AG08395 (cell line): ENCODE measurements around the gene NKRF.
A peak's percentile ranks its signal among the peaks of the same experiment; 100 is the strongest.
"Not testable (repeated sequence)": the region's sequence is repeated elsewhere in the genome, so short reads cannot be mapped to it uniquely, and the experiment has no call there.

Experiments used
- DNase-seq: peaks from one replicate; pipeline ENCODE4 v3.0.0; 2012; ENCODE audit warnings: mixed read lengths, low spot score

The NKRF gene

DNA sequence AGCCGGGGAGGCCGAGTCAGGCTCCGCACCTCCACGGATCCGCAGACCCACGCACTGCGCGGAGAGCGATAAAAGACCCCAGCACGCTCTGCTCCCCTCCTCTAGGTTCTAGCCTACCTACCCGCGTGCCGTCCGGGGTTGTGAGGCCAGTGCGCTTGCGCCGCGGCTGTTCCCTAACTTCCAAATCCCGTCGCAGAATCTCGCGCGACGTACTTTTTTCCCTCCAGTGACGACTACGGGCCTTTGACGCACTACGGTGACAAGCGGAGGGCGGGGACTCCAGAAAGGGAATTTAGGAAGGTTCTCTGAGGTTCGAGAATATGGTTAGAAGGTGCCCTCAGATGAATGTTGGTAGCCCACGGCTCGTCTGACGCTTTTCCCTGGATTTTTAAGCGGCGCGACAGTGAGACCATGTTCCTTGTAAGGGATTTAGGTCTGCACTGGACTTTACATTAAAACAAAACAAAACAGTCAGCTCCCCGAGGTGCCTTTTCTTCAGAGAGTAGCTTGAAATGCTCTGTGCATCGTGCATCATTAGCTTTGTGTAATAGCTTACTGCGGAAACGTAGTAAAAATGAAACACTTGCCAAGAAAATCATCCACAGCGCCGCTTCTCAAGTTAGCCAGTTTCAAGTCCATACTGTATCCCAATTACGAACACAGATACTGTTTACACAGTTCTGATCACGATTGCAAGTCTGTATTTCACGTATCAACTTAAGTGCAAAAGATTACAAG is at the start of gene NKRF:
NKRF (minus strand) TSS at position 145 of the 738 bp plus-strand sequence.
- DNase-seq = peak; percentile 85

GRCh38 chrX:119655125-119655524 is 48.9 kb upstream of the NKRF start:
- DNase-seq = peak; percentile 63

DNA sequence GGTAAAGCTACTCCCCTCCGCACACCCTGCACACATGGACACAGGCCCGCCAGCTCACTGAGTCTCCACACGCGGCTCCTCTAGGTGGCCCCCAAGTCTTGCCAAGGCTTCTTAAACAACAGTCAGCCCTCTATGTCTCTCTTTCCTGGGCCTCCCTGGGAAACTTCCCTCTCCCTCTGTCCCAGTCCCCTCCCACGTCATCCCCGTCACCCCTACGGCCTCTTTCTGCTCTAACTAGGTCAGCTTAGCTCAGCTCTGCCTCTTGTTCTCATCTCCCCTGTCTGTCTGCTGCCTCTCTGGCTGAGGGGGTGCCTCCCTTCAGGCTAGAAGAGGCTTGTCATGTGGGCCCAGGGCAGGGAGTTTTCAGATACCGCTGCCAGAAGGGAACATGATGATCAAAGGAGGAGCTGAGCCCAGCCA is 47.9 kb upstream of the NKRF start:
- DNase-seq = no peak

GRCh38 chrX:119648421-119648775 is 42.2 kb upstream of the NKRF start:
- no peak for DNase-seq

- DNase-seq = no peak
Measured at GRCh38 chrX:119647552-119648420, 41.6 kb upstream of the NKRF start.

GRCh38 chrX:119647089-119647488 is 40.9 kb upstream of the NKRF start:
- DNase-seq = no peak

- DNase-seq = no peak
Measured at GRCh38 chrX:119646515-119646914, 40.3 kb upstream of the NKRF start.

DNA sequence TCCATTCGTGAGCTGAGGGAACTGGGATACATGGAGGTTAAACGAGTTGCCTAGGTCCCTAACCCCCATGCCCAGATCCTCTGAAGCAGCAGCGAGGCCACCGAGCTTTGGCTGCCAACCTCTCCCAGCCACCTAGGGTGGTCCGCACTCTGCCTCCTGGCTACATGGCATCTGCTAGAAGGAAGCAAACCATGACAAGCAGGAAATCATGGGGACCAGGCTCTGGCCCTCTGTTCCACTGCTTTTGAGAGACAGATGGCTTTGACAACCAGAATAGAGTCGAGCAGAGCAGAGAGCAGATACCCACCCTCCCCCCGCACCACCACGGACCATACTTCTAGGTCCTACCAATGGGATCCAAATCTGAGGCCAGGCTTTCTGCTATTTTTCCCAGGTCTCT is 37.5 kb upstream of the NKRF start:
- DNase-seq = no peak

GRCh38 chrX:119640731-119641170 is 34.5 kb upstream of the NKRF start:
- DNase-seq = no peak

- DNase-seq = no peak
Measured at GRCh38 chrX:119638725-119639471, 32.7 kb upstream of the NKRF start.

DNA sequence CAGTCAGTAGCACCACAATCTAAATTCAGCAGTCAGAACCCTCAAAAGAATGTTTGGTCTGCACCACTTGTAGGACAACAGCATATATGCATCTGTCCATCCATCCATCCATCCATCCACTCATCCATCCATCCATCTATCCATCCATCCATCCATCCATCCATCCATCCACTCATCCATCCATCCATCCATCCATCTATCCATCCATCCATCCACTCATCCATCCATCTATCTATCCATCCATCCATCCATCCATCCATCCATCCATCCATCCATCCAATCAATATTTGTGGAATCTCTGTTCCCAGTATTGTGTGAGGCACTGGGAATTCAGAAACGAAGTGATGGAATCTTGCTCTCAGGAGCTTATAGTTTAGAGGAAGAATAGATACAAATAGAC is 31.2 kb upstream of the NKRF start:
- not testable (repeated sequence) for DNase-seq

DNA sequence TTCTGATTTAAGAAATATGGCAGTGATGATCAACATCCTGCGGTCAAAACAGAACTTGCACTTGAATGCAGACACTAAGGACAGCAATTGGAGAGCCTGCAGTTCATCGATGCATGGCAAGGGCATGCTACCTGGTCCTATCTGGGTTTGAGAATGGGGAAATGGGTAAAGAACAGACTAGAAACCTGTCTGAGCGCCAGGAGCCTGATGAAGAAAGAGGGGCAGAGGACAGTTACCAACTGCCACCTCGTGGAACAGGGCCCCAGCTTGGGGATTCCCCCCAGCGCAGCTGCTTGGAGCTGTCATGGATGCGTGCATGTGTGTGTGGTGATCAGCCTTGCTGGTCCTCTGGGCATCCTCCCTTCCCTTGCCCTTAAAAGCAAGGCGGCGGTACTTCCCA is 30.2 kb upstream of the NKRF start:
- DNase-seq = no peak

DNA sequence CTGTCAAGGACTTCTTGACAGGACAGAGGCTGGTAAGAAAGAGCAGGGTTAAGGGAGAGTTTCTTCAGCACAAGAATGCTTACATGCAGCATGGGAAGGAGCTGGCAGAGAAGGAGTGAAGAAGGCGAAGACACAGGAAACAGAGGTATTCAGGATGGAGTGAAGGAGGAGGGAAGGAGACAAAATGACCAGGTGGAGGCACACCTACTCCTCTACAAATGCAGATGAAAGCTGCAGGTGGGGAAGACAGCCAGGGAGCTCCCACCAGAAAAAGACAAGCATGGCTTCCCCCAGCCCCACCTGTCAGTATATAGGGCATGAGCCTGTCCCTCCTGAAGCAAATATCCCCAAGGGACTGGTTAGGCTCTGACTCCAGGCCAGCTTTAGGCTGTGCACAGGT is 29.6 kb upstream of the NKRF start:
- no peak for DNase-seq

DNA sequence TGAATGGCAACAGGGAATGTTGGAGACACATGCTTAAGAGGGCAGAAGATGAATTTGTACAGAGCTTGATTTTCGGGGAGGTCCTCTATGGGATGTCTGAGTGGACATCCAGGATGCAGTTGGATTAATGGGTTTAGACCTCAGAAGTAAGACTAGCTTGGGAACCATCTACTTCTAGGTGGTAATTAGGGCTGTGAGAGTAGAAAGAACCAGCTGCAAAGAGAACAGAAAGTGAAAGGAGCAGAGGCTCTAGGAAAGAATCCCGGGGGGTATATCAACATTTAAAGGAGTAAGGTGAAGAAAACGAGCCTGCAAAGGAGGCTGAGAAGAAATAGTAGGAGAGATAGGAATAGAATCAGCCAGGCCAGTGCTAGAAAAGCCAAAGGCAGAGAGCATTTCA is 29.0 kb upstream of the NKRF start:
- no peak for DNase-seq

DNA sequence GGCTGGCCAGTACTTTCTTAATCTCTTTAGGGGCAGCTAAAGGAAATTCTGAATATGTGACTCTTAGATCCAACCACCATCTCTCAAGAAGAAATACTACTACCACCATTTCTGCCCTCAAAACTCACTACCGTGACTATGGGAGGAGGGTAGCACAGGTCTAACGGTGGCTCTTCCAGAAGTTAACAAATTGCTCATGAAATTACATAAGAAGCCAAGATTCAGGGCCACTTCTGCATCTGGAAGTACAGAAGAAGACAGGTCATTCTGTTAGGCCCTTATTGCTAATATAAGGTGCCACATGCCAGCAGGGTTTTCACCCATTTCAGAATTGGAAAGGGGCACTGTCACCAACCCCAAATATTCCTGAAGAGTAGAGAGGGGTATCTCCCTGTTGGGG is 19.6 kb upstream of the NKRF start:
- no peak for DNase-seq

- DNase-seq = no peak
Measured at GRCh38 chrX:119624951-119625668, 18.9 kb upstream of the NKRF start.

- DNase-seq = no peak
Measured at GRCh38 chrX:119624417-119624816, 18.2 kb upstream of the NKRF start.

DNA sequence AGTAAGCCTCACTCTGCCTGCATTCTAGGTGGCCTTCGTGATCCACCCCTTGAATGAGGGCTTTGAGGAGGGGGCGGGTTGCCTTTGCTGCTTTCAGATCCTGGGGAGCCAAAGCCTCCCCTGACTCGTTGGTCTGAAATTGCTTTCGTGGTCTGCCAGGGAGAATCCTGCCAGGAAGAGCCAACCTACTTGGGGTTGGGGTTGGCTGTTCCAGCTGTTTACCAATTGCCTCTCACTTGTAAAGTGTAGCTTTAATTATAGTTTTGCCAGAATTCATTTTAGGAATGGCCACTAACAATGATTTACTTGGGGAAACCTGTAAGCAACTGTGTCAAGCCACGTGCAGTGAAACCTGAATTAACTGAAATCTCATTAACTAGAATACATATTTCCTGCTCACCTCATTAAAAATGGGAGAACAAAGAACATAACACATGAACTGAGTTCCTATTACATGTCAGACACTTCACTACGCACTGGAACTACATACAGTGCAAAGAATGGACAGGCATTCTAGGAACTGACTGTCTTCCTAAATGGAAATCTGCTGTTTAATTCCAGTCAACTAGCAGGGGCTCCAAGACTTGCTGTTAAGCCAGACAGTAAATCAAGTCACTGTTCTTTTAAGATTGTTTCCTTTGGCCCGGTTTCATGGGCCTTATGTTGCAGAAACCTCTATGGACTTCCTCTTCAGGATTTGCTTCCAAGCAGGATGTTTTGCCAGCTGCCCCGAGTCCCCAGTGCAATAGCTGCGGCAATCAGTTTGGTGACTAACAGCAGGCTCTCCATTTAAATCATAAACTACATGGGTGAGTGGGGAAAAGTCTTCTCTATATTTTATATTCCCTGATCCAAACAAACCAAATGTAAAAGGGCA is 16.4 kb upstream of the NKRF start:
- DNase-seq = peak; percentile 36

DNA sequence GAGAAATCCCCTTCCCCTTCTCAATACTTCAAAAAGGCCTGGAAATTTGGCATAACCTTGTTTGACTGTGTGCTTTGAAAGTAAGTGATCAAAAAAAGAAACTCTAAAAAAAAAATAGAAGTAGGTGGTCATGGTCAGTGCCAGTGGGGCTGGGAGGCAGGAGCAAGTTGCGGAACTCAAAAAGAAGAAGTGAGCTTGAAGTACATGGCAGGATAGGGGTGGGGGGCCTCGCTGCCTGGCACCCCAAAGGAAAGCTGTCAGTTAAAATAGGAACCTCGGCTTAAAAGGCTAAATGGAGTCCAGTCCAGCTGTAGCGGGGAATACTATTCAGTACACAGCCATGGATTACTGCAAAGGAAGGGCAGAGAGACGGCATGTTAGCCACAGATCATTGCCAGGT is 12.2 kb upstream of the NKRF start:
- DNase-seq = no peak

DNA sequence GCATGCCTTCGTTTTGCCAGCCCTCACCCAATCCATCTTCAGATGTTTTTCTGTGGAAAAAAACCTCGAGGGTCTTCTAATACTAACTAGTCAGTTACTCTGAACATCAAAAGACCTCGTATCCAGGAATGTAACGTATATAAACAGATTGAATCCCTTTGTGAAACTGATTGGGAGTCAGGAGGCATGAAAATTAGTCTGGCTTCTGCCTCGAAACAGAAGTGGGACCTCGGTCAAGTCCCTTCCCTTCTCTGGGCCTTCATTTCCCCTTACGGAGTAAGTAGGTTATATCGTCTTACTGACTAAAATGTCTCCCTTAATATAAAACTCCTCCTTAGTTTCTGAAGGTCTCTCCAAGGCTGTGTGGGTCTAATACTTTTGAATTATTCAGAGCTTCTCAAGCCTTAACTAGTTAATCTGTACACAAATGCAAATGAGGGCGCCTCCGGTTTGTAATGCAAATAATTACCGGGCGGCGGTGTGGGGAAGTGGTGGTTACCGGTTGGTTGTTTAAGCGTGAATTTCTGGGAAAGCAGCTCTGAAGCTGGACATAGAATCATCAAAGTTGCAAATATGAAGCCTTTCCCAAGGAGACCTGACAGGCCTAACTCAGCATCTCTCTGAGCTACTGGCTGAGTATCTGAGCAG is 11.4 kb upstream of the NKRF start:
- DNase-seq = no peak
